HG02798 (cell line): ENCODE data around the gene PDK4.
"Not testable (repeated sequence)": the region's sequence is repeated elsewhere in the genome, so short reads cannot be mapped to it uniquely, and the experiment has no call there.

Experiments used
- ATAC-seq: cut with Tn5 transposase; IDR thresholded peaks from one replicate; pipeline ENCODE4 v1.9.1; 2021; ENCODE audit warnings: mild to moderate bottlenecking; ENCODE audit not compliant: unreplicated experiment, poor library complexity

The PDK4 gene

GRCh38 chr7:95578299-95578855 is 17.9 kb downstream of the PDK4 start:
- ATAC-seq: no peak

GRCh38 chr7:95577137-95577536 is 19.2 kb downstream of the PDK4 start:
- ATAC-seq: no peak

- ATAC-seq: no peak
These were observed 26.6 kb downstream of the PDK4 start for GRCh38 chr7:95569720-95570119.

- ATAC-seq: no peak
These were observed 35.6 kb downstream of the PDK4 start for GRCh38 chr7:95560674-95561073.

- no peak for ATAC-seq
These were observed 37.5 kb downstream of the PDK4 start for GRCh38 chr7:95558864-95559263.

GRCh38 chr7:95556777-95557176 is 39.5 kb downstream of the PDK4 start:
- ATAC-seq: no peak

- ATAC-seq: no peak
These were observed 42.4 kb downstream of the PDK4 start for GRCh38 chr7:95553939-95554338.

GRCh38 chr7:95552010-95552926 is 44.0 kb downstream of the PDK4 start:
- ATAC-seq: not testable (repeated sequence)

- ATAC-seq: no peak
These were observed 45.8 kb downstream of the PDK4 start for GRCh38 chr7:95550546-95550945.

GRCh38 chr7:95549818-95550529 is 46.3 kb downstream of the PDK4 start:
- no peak for ATAC-seq

- ATAC-seq: no peak
These were observed 48.7 kb downstream of the PDK4 start for GRCh38 chr7:95547361-95548348.

- no peak for ATAC-seq
These were observed 49.7 kb downstream of the PDK4 start for GRCh38 chr7:95546647-95547046.

- no peak for ATAC-seq
These were observed 50.6 kb downstream of the PDK4 start for GRCh38 chr7:95545673-95546072.

- no peak for ATAC-seq
These were observed 51.2 kb downstream of the PDK4 start for GRCh38 chr7:95545007-95545615.

GRCh38 chr7:95544171-95544570 is 52.1 kb downstream of the PDK4 start:
- ATAC-seq: no peak

GRCh38 chr7:95543312-95543711 is 53.0 kb downstream of the PDK4 start:
- no peak for ATAC-seq

- no peak for ATAC-seq
These were observed 56.0 kb downstream of the PDK4 start for GRCh38 chr7:95540366-95540765.

- ATAC-seq: no peak
These were observed 56.9 kb downstream of the PDK4 start for GRCh38 chr7:95539426-95539825.

GRCh38 chr7:95537468-95537867 is 58.8 kb downstream of the PDK4 start:
- ATAC-seq: no peak
